K562 (cell line): ENCODE results near the gene ZP1. TPM values are rescaled to one million over a fixed set of nuclear protein-coding genes. Genes with fewer than 3 reads are reported as not detected.

Source experiments
- ATAC-seq: fragments of 200-7000 bp; cut with Tn5 transposase; 3 replicates; pipeline ENCODE4 v1.9.1; 2020; ENCODE audit warnings: moderate library complexity
- BruUV-seq: library from RNA; stranded (reverse); fragments of 400-500 nt; replicated peaks from 2 replicates; lab custom pipeline; 2021; lab: Mats Ljungman, UMichigan
- CTCF ChIA-PET: fragments of 300-600 bp; formaldehyde crosslinking; extraction: SDS; loops from one replicate; lab custom pipeline; 2021; ENCODE audit warnings: low intra/inter-chr PET ratio; lab: Yijun Ruan, JAX
- POLR2A ChIA-PET: fragments of 300-600, 350-650 bp; sonication (Branson Sonifier 250); formaldehyde crosslinking; extraction: SDS; loops from one replicate; lab custom pipeline; 2021; ENCODE audit warnings: antibody characterized with exemption, inconsistent platforms; lab: Yijun Ruan, JAX
- DNase-seq, 4 experiments: peaks; one replicate each; pipeline versions ENCODE4 v3.0.0 to v3.0.0-alpha.2; 2011 to 2018; ENCODE audit warnings: low spot score in 3 of 4, mixed read lengths in 3 of 4; ENCODE audit errors: extremely low read depth in 1 of 4
- FAIRE-seq: peaks from 2 replicates; lab custom pipeline; 2011; peaks lifted over from hg19 to GRCh38; lab: Jason Lieb, UNC
- H2AFZ ChIP-seq: 2 replicates; pipeline ENCODE4 v1.6.0; 2011; ENCODE audit warnings: low read depth, low read length, control low read depth, inconsistent platforms
- H3K27ac ChIP-seq: fragments of 200-600 bp; 3 replicates; pipeline ENCODE4 v1.8.0; 2011; ENCODE audit warnings: low read depth, mild to moderate bottlenecking, control low read depth, inconsistent platforms, low read length, moderate library complexity, mixed read lengths; ENCODE audit errors: extremely low read depth
- H3K27me3 ChIP-seq, 2 experiments: fragments of 300-600 bp in 1 of 2; 2 replicates in 1 of 2; 3 replicates in 1 of 2; pipeline versions ENCODE4 v1.6.0 to v1.8.0; 2011; ENCODE audit warnings: inconsistent platforms in 2 of 2, low read length in 2 of 2, mild to moderate bottlenecking in 1 of 2, mixed read lengths in 1 of 2, moderate library complexity in 1 of 2; ENCODE audit not compliant: control insufficient read depth in 2 of 2, insufficient read depth in 2 of 2
- H3K36me3 ChIP-seq: fragments of 300-600 bp; 3 replicates; pipeline ENCODE4 v1.8.0; 2011; ENCODE audit warnings: mild to moderate bottlenecking, low read length, inconsistent platforms; ENCODE audit not compliant: control insufficient read depth, insufficient read depth
- H3K4me1 ChIP-seq, 2 experiments: fragments of 200-600 bp in 1 of 2; replicated peaks in 1 of 2; 2 replicates in 1 of 2; 3 replicates in 1 of 2; pipeline versions ENCODE4 v1.5.1 to v1.8.0; 2011; ENCODE audit warnings: inconsistent platforms in 2 of 2, low read length in 2 of 2, mild to moderate bottlenecking in 1 of 2, mixed read lengths in 1 of 2, moderate library complexity in 1 of 2; ENCODE audit not compliant: control insufficient read depth in 2 of 2, insufficient read depth in 2 of 2
- H3K4me2 ChIP-seq: 2 replicates; pipeline ENCODE4 v1.6.1; 2011; ENCODE audit warnings: low read length, control low read depth, inconsistent platforms, mixed read lengths; ENCODE audit not compliant: insufficient read depth
- H3K4me3 ChIP-seq: fragments of 200-600 bp; sonication (generic), shearing (Covaris generic); 2 replicates; pipeline ENCODE4 v1.5.1; 2016; ENCODE audit warnings: control low read depth, inconsistent platforms
- H3K79me2 ChIP-seq: fragments of 200-600 bp; 3 replicates; pipeline ENCODE4 v1.8.0; 2011; ENCODE audit warnings: low read length, inconsistent platforms; ENCODE audit not compliant: control insufficient read depth, insufficient read depth
- H3K9ac ChIP-seq, 2 experiments: 2 replicates each; pipeline versions ENCODE4 v1.6.0 to v1.6.1; 2011; ENCODE audit warnings: low read depth in 2 of 2, low read length in 2 of 2, control low read depth in 1 of 2, inconsistent platforms in 1 of 2, mild to moderate bottlenecking in 1 of 2, mixed read lengths in 1 of 2; ENCODE audit not compliant: insufficient read depth in 1 of 2
- H3K9me1 ChIP-seq: one replicate; pipeline ENCODE4 v1.6.0; 2011; ENCODE audit warnings: inconsistent platforms, mild to moderate bottlenecking, low read length, moderate library complexity; ENCODE audit not compliant: control insufficient read depth, insufficient read depth
- H3K9me3 ChIP-seq: replicated peaks from 2 replicates; pipeline ENCODE4 v1.5.1; 2011; ENCODE audit warnings: low read depth, low read length, inconsistent platforms; ENCODE audit not compliant: control insufficient read depth, insufficient read depth
- H4K20me1 ChIP-seq: replicated peaks from 2 replicates; pipeline ENCODE4 v1.6.1; 2011; ENCODE audit warnings: low read length, inconsistent platforms, mixed read lengths; ENCODE audit not compliant: control insufficient read depth, insufficient read depth
- BRD9 ChIP-seq: fragments of 450-650 bp; IDR thresholded peaks from 2 replicates; pipeline ENCODE4 v1.6.1; 2018; ENCODE audit warnings: low read depth; ENCODE audit not compliant: partially characterized antibody
- CGGBP1 ChIP-seq: fragments of 250-450 bp; sonication (Bioruptor Pico); IDR thresholded peaks from 2 replicates; pipeline ENCODE4 v1.9.0; 2021; ENCODE audit warnings: mild to moderate bottlenecking
- NUFIP1 ChIP-seq: fragments of 450-650 bp; IDR thresholded peaks from 2 replicates; pipeline ENCODE4 v1.6.1; 2018; ENCODE audit not compliant: partially characterized antibody
- RBBP5 ChIP-seq: fragments of 200-600 bp; sonication (generic); IDR thresholded peaks from 2 replicates; pipeline ENCODE4 v1.6.1; 2012; ENCODE audit warnings: borderline replicate concordance, mild to moderate bottlenecking, low read length, control low read depth, inconsistent platforms; ENCODE audit not compliant: insufficient read depth, poor library complexity, severe bottlenecking
- TCF15 ChIP-seq: fragments of 250-450 bp; sonication (Bioruptor Pico); IDR thresholded peaks from 2 replicates; pipeline ENCODE4 v1.8.0; 2022; ENCODE audit warnings: moderate library complexity, mild to moderate bottlenecking, inconsistent platforms
- ZBTB40 ChIP-seq, 2 experiments: fragments of 450-650 bp in 1 of 2; sonication (generic) in 1 of 2; formaldehyde crosslinking in 1 of 2; IDR thresholded peaks; 2 replicates each; pipeline versions ENCODE4 v1.7.1 to v1.9.0; 2016 to 2022; ENCODE audit warnings: inconsistent platforms in 1 of 2, mild to moderate bottlenecking in 1 of 2, missing genetic modification reagents in 1 of 2
- WGBS: fragments of 100-300 bp; shearing (Covaris generic); methylation state at CpG from one replicate; pipeline ENCODE4 v1.1.6; 2016; ENCODE audit warnings: low coverage, mixed read lengths; ENCODE audit not compliant: insufficient coverage; ENCODE audit errors: missing lambda C conversion rate; 5-methylcytosine and 5-hydroxymethylcytosine counted together
- in situ Hi-C: fragments of 300-500 bp; cut with MboI; formaldehyde crosslinking; loops from 4 replicates; pipeline ENCODE4 v1.15.0; 2018; ENCODE audit warnings: inconsistent platforms, mixed read lengths
- intact Hi-C: fragments of 100-400 bp; cut with micrococcal nuclease; formaldehyde crosslinking; loops from 2 replicates; pipeline ENCODE4 v1.14.2; 2022
- polyA plus RNA-seq, 8 experiments: library from polyadenylated mRNA; depleted of rRNA in 4 of 8; stranded (reverse) in 5 of 8; unstranded in 3 of 8; fragments of >200 nt; fragmentation: Nextera tagmentation in 2 of 8; fragmentation: Illumina TruSeq in 1 of 8; extraction: Ambion mirVana in 2 of 8; extraction: Trizol in 1 of 8; gene quantifications; 2 replicates each; pipeline versions ENCODE4 v1.2.1 to v1.2.3, GENCODE V29; 2011 to 2014; ENCODE audit warnings: inconsistent platforms in 1 of 8, missing spikeins in 1 of 8
- total RNA-seq, 7 experiments: library from RNA; depleted of rRNA in 6 of 7; stranded (reverse); fragments of >200 nt in 6 of 7; fragmentation: Illumina TruSeq in 2 of 7; extraction: Trizol in 2 of 7; gene quantifications; 2 replicates each; pipeline versions ENCODE4 v1.2.1 to v1.2.3, GENCODE V29; 2011 to 2021; ENCODE audit warnings: low replicate concordance in 1 of 7

The ZP1 gene
- total and polyA plus RNA-seq, 9 of the 15 experiments (the other 6 are each of a cell fraction or from before 2014, with no cell fraction given), result 0.11 to 0.15 TPM; not detected in 7

- H3K4me1 ChIP-seq, result peaks cover 10 to 24% of the 10 kb centered on the region in 2 experiments; a peak in 4 of 5 replicates
- H2AFZ ChIP-seq, result no peak overlapping the region
- H4K20me1 ChIP-seq, result peaks cover 5% of the 10 kb centered on the region; the same call in 1 of the 2 replicates
- no TSS peak for BruUV-seq
- no peaks in the 10 kb centered on the region; a peak in 1 of 5 replicates for H3K27me3 ChIP-seq
- H3K4me3 ChIP-seq, result no peak overlapping the region
- peaks cover 48% of the 10 kb centered on the region for H3K79me2 ChIP-seq
- no peak overlapping the region; a peak in 1 of 4 replicates for H3K9ac ChIP-seq
- ChIA-PET CTCF (no interaction called here), POLR2A (interaction anchor here (0.6 to 1.0 kb wide), 2 partner anchors 10 to 1164 kb away, joined by 3 read pairs; no protein-coding TSS in a partner anchor)
- H3K9me1 ChIP-seq, result no peaks in the 10 kb centered on the region
- H3K9me3 ChIP-seq, result no peaks in the 10 kb centered on the region
- ATAC-seq (no peak), FAIRE-seq (no peak), DNase-seq (no peak)
- H3K27ac ChIP-seq, result no peak overlapping the region
- peaks cover 60% of the 10 kb centered on the region for H3K36me3 ChIP-seq
- 94% methylated on average over 1 of the region's 1 CpG for WGBS
- in situ Hi-C loops, result no loop called here
- intact Hi-C loops, result no loop called here
- no peak overlapping the region for H3K4me2 ChIP-seq
- TF ChIP-seq NUFIP1 (no peak), BRD9 (no peak), TCF15 (CRISPR knock-in tag) (no peak), RBBP5 (no peak), CGGBP1 (no peak), ZBTB40 (IDR thresholded peaks at IDR 0.05) (no peak), ZBTB40 (CRISPR knock-in tag; IDR thresholded peaks at IDR 0.05) (no peak)
Measured at GRCh38 chr11:60919320-60919719, 52.0 kb downstream of the ZP1 start.
